Esophagus muscularis mucosa (tissue), 3 donors: ENCODE measurements around the gene C19orf85.

Experiments
- CTCF ChIP-seq, 3 experiments: fragments of 200-600 bp in 2 of 3; fragments of 450-650 bp in 1 of 3; sonication (generic) in 2 of 3; IDR thresholded peaks; one replicate each; pipeline ENCODE4 v1.5.1; 2017 to 2019; ENCODE audit warnings: antibody characterized with exemption in 3 of 3, mild to moderate bottlenecking in 2 of 3, moderate library complexity in 1 of 3
- POLR2A ChIP-seq: fragments of 450-650 bp; IDR thresholded peaks from one replicate; pipeline ENCODE4 v1.6.1; 2017; ENCODE audit warnings: antibody characterized with exemption, moderate library complexity, mild to moderate bottlenecking, low read depth

GRCh38 chr19:55483706-55484592 lies 19.4 kb upstream of the C19orf85 start:
- TF ChIP-seq POLR2A (no peak), CTCF (IDR thresholded peaks at IDR 0.05) (no peak)
